HPDE6-E6E7 (cell line): ENCODE measurements around the gene C1QTNF2.

ENCODE experiments used
- DNase-seq: peaks from one replicate; pipeline ENCODE4 v3.0.0; 2011; ENCODE audit warnings: missing footprints; ENCODE audit errors: extremely low spot score

C1QTNF2 gene

DNA sequence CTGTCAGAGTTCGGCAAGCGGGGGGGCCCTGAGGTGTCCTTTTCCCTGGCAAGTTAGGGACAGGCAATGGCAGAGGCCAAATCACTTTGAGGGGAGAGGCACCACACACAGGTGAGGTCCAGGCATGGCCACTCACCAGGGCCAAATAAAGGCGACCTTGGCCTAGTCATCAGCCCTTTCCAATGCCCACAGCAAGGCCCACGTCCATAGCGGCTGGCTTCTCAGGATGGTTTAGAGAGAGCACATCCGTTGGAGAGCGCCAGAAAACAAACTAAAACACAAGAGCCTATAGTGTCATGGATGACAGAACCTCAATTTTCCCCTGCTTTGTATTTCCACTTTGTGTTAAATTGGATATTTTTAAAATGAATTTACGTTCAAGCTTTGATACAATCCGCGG, 65.1 kb downstream of the C1QTNF2 start:
- DNase-seq, result no peak

DNA sequence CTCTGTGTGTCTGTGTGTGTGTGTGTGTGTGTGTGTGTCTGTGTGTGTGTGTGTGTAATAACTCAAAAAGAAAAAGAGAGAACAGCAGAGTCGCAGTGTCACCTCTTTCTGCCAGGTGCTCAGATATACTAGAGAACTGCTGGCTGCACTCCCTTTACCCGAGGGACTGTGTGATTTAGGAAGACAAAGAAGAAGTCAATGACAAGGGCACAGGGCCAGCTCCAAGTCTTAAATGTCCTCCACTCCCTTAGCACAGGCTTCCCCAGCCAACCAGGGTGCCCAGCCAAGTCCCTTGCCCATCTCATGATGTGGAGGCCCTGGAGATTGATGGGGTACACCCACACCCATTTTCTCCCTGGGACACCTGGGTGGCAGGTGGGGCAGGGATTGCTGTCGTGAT, 66.7 kb downstream of the C1QTNF2 start:
- no peak for DNase-seq

DNA sequence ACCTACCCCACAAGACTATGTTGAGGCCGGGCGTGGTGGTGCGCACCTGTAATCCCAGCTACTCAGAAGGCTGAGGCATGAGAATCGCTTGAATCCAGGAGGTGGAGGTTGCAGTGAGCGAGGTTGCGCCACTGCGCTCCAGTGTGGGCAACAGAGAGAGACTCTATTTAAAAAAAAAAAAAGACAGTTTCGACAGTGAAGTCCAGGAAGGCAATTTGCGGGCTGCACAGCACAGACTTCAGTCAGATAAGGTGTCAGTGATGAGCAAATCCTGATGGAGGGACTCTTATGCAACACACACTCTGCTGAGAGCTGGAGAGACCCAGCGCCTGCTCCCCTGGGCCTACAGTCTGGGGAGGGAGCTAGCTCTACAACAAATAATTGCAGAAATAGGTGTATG, 72.2 kb downstream of the C1QTNF2 start:
- no peak for DNase-seq

DNA sequence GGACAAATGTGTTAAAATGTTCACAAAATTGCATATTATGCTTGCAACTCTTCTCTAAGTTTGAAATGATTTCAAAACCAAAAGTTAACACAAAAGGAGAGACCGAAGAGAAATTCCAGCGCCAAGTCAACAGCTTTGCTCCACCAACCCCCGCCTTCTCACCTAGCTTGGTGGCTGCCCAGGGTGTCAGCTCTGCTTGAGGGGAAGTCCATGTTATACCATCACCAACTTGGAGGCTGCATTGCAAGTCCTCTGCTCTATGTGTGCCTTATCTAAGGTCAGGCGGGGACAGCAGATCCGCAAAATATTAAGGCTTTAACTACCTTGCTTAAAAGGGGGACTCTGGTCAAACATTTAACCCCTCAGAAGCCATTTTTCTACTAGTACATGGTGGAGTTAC, 72.7 kb downstream of the C1QTNF2 start:
- no peak for DNase-seq
